BE2C (cell line): Measurements from ENCODE around the gene DOCK6. TPM values are rescaled to one million over a fixed set of nuclear protein-coding genes. Genes with fewer than 3 reads are reported as not detected.

Experiments used
- DNase-seq: peaks from one replicate; pipeline ENCODE4 v3.0.0-alpha.2; 2020
- H3K27me3 ChIP-seq: fragments of 250-450 bp; sonication (Bioruptor Pico); 2 replicates; pipeline ENCODE4 v1.5.1; 2020; ENCODE audit warnings: mild to moderate bottlenecking
- H3K36me3 ChIP-seq: fragments of 250-450 bp; sonication (Bioruptor Pico); 2 replicates; pipeline ENCODE4 v1.5.1; 2020; ENCODE audit warnings: mild to moderate bottlenecking
- H3K4me1 ChIP-seq: fragments of 250-450 bp; sonication (Bioruptor Pico); 2 replicates; pipeline ENCODE4 v1.5.1; 2020
- H3K4me3 ChIP-seq: 2 replicates; pipeline ENCODE4 v1.5.1; 2011; ENCODE audit warnings: low read depth, low read length
- H3K9me3 ChIP-seq: fragments of 250-450 bp; sonication (Bioruptor Pico); 2 replicates; pipeline ENCODE4 v1.5.1; 2020
- polyA plus RNA-seq: library from polyadenylated mRNA; unstranded; fragments of >200 nt; gene quantifications from one replicate; pipeline ENCODE4 v1.2.1, GENCODE V29; 2012; ENCODE audit warnings: low read depth, missing spikeins; ENCODE audit not compliant: insufficient read length, insufficient read depth
- TF ChIP-seq, protein P1 (sequence below): IDR thresholded peaks from 2 replicates; pipeline ENCODE4 v1.5.1; 2012; ENCODE audit warnings: mild to moderate bottlenecking, low read depth, low read length

Gene DOCK6
- 2.4 TPM for polyA plus RNA-seq

- peak; percentile 32 for DNase-seq
- H3K27me3 ChIP-seq: no peaks in the 10 kb centered on the region
- H3K4me3 ChIP-seq: peak within 1 kb of the TSS; percentile 49
- TF ChIP-seq, protein P1, sequence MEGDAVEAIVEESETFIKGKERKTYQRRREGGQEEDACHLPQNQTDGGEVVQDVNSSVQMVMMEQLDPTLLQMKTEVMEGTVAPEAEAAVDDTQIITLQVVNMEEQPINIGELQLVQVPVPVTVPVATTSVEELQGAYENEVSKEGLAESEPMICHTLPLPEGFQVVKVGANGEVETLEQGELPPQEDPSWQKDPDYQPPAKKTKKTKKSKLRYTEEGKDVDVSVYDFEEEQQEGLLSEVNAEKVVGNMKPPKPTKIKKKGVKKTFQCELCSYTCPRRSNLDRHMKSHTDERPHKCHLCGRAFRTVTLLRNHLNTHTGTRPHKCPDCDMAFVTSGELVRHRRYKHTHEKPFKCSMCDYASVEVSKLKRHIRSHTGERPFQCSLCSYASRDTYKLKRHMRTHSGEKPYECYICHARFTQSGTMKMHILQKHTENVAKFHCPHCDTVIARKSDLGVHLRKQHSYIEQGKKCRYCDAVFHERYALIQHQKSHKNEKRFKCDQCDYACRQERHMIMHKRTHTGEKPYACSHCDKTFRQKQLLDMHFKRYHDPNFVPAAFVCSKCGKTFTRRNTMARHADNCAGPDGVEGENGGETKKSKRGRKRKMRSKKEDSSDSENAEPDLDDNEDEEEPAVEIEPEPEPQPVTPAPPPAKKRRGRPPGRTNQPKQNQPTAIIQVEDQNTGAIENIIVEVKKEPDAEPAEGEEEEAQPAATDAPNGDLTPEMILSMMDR: no peak; the same call in 1 of the 2 replicates
- H3K36me3 ChIP-seq: no peaks in the 10 kb centered on the region
- H3K9me3 ChIP-seq: no peaks in the 10 kb centered on the region
- H3K4me1 ChIP-seq: no peaks in the 10 kb centered on the region
Measured at GRCh38 chr19:11261971-11262839, at the start of gene DOCK6. DOCK6 (minus strand) TSS chr19:11262524; CDS start chr19:11262440, 84 bp downstream.

DNA sequence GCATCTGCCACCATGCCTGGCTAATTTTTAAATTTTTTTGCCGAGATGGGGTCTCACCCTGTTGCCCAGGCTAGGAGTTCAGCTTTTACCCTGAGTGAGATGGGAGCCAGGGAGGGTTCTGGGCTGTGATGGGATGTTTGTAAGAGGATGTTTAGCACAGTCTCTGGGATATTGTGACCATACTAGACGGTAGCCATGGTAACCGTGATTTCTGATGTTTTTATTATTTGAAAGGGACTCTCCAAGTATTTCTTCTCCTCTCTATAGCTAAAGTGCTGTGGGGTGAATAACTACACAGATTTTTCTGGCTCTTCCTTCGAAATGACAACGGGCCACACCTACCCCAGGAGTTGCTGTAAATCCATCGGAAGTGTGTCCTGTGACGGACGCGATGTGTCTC lies 44.0 kb upstream of the DOCK6 start:
- TF ChIP-seq, protein P1: no peak
- H3K27me3 ChIP-seq: no peaks in the 10 kb centered on the region
- DNase-seq: no peak
- H3K4me3 ChIP-seq: no peak overlapping the region
- H3K9me3 ChIP-seq: no peaks in the 10 kb centered on the region
- H3K4me1 ChIP-seq: no peaks in the 10 kb centered on the region
- no peaks in the 10 kb centered on the region for H3K36me3 ChIP-seq

DNA sequence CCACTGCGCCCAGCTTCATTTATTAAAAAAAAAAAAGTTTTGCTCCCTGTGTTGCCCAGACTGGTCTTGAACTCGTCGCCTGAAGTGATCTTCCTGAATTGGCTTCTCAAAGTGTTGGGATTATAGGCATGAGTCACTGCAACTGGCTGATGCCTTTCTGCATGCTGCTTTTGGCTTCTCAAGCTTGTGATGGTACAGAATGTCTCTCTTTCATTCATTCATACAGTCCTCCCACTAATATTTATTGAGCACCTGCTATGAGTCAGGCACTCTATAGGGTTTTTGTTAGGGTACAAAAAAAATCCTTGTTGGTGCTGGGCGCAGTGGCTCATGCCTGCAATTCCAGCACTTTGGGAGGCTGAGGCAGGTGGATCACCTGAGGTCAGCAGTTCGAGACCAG lies 42.6 kb upstream of the DOCK6 start:
- Histone ChIP-seq H3K4me1 (no peaks in the 10 kb centered on the region), H3K27me3 (no peaks in the 10 kb centered on the region)
- TF ChIP-seq, protein P1: no peak

GRCh38 chr19:11300811-11301120 lies 38.4 kb upstream of the DOCK6 start:
- no peaks in the 10 kb centered on the region for H3K36me3 ChIP-seq
- DNase-seq: no peak
- H3K4me1 ChIP-seq: no peaks in the 10 kb centered on the region
- no peaks in the 10 kb centered on the region for H3K27me3 ChIP-seq
- H3K4me3 ChIP-seq: no peak overlapping the region
- no peaks in the 10 kb centered on the region for H3K9me3 ChIP-seq
- TF ChIP-seq, protein P1: no peak

More for the DNA sequence above, 42.6 kb upstream of the DOCK6 start:
- no peaks in the 10 kb centered on the region for H3K9me3 ChIP-seq
- no peak for DNase-seq
- H3K36me3 ChIP-seq: no peaks in the 10 kb centered on the region
- H3K4me3 ChIP-seq: no peak overlapping the region

DNA sequence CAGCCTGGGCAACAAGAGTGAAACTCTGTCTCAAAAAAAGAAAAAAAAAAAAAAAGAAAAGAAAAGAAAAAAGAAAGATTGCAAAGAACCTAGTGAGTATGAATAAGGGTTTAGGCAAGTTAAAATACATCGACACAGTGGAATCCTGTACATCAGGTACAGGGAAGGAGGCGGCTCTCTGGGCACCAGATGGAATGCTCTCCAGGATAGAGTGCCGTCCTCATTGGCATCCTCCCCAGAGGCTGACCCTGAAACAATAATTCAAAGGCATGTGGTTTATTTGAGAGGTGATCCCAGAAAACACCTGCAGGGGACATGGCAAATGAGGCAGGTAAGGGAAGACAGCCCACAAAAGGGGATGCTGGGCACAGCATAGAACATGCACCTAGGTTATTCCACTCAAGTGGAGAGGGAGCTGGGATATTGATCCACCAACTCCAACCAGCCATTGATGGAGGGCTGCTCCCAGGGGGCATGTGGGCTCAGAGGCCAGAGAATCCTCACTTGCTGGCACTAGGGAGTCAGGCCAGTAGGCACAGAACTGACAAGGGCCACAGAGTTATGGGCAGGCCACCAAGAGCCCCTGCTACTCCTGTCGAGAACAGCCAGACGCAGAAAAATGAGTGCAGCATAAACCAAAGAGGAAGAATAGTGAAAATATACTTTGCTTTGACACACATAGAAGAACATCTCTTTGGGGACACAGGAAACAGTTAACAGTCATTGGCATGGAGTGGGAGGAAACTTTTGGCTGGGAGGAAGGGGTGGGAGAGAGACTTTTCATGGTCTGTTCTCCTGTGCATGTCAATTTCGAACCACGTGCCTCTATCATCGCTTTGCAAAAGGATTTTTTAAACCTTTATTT lies 37.9 kb upstream of the DOCK6 start:
- Histone ChIP-seq H3K36me3 (no peaks in the 10 kb centered on the region), H3K27me3 (no peaks in the 10 kb centered on the region), H3K4me3 (no peak overlapping the region), H3K4me1 (no peaks in the 10 kb centered on the region), H3K9me3 (no peaks in the 10 kb centered on the region)
- no peak for DNase-seq
- TF ChIP-seq, protein P1: no peak

DNA sequence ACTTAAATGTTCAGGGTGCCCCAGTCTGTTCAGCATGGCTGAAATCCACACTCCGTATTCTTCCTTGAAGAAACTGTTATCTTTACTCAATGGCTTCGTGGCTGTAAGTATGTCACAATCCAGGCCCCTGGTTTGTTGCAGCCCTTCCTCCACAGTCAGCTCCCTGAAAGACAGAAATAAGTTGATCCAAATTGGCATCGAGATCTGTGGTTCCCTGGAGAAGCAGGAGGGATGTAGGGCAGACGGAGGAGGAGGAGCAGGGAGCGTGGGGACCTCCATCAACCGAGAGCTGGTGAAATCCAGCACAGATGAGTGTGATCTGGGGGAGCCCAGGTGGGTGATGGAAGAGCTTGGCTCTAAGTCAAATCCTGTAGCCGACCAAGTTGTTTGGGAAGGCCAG lies 33.9 kb upstream of the DOCK6 start:
- H3K27me3 ChIP-seq: no peaks in the 10 kb centered on the region
- H3K4me1 ChIP-seq: no peaks in the 10 kb centered on the region
- TF ChIP-seq, protein P1: no peak
- no peak overlapping the region for H3K4me3 ChIP-seq
- DNase-seq: no peak
- H3K36me3 ChIP-seq: no peaks in the 10 kb centered on the region
- no peaks in the 10 kb centered on the region for H3K9me3 ChIP-seq
